HL-60 (cell line): ENCODE measurements around the gene TIMELESS.

Experiments
- GABPA ChIP-seq: IDR thresholded peaks from 2 replicates; pipeline ENCODE4 v1.6.1; 2012; ENCODE audit warnings: low read depth
- TF ChIP-seq, protein P1 (sequence below): IDR thresholded peaks from one replicate; pipeline ENCODE4 v1.5.1; 2011; ENCODE audit warnings: low read length, control low read depth, inconsistent platforms; ENCODE audit not compliant: insufficient read depth

DNA sequence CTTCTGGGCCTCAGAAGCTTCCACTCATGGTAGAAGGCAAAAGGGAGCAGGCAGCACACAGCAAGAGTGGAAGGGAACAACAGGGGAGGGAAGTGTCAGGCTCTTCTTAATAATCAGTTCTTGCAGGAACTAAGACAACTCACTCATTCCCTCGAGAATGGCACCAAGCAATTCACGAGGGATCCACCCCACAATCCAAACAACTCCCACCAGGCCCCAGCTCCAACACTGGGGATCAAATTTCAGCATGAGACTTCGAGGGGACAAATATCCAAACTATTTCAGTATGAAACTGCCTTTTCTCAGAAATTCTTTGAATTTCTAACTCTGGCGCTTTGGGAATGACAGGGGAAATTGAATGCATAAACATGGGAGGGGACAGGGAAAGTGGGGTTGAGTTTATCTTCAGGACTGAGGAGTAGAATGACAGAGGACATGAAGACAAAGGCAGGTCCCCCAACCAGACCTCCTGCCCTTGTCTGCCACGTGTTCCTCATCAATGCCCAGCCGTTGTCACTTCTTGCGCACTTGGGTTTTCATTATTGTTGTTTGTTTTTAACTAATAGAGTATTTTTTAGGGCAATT, 62.0 kb downstream of the TIMELESS start:
- no peak for TF ChIP-seq GABPA
- TF ChIP-seq, protein P1, sequence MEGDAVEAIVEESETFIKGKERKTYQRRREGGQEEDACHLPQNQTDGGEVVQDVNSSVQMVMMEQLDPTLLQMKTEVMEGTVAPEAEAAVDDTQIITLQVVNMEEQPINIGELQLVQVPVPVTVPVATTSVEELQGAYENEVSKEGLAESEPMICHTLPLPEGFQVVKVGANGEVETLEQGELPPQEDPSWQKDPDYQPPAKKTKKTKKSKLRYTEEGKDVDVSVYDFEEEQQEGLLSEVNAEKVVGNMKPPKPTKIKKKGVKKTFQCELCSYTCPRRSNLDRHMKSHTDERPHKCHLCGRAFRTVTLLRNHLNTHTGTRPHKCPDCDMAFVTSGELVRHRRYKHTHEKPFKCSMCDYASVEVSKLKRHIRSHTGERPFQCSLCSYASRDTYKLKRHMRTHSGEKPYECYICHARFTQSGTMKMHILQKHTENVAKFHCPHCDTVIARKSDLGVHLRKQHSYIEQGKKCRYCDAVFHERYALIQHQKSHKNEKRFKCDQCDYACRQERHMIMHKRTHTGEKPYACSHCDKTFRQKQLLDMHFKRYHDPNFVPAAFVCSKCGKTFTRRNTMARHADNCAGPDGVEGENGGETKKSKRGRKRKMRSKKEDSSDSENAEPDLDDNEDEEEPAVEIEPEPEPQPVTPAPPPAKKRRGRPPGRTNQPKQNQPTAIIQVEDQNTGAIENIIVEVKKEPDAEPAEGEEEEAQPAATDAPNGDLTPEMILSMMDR = no peak
